Measurements from ENCODE around the gene THOC5.

THOC5 gene

DNA sequence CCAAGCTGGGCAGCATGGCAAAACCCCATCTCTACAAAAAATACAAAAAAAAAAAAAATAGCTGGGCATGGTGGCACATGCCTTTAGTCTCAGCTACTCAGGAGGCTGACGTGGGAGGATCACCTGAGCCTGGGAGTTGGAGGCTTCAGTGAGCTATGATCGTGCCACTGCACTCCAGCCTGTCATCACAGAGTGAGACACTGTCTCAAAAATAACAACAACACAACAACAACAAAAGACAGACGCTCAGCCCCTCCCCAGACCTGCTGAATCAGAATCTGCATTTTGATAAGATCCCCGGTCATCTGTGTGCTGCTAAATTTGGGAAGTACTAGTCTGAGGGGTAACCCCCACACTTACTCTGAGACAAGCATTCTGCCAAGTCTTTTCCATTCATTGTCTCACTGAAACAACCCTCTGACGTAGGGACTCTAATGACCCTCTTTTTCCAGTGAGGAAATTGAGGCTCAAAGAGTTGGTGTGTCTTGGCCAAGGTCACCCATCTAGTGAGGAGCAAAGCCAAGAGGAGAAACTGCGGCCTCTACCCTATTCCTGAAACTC, 66.1 kb downstream of the THOC5 start:
- no peak overlapping the region for H3K4me3 ChIP-seq (ENCODE audit: low read depth, low read length)
- in situ Hi-C loops (cut with HindIII; ENCODE audit: low sequenced_read_pairs) = no loop called here
- DNase-seq (ENCODE audit: low read depth, low spot score) = no peak
- TF ChIP-seq, protein P1, sequence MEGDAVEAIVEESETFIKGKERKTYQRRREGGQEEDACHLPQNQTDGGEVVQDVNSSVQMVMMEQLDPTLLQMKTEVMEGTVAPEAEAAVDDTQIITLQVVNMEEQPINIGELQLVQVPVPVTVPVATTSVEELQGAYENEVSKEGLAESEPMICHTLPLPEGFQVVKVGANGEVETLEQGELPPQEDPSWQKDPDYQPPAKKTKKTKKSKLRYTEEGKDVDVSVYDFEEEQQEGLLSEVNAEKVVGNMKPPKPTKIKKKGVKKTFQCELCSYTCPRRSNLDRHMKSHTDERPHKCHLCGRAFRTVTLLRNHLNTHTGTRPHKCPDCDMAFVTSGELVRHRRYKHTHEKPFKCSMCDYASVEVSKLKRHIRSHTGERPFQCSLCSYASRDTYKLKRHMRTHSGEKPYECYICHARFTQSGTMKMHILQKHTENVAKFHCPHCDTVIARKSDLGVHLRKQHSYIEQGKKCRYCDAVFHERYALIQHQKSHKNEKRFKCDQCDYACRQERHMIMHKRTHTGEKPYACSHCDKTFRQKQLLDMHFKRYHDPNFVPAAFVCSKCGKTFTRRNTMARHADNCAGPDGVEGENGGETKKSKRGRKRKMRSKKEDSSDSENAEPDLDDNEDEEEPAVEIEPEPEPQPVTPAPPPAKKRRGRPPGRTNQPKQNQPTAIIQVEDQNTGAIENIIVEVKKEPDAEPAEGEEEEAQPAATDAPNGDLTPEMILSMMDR (IDR thresholded peaks at IDR 0.05; ENCODE audit: low read depth, low read length) = no peak

DNA sequence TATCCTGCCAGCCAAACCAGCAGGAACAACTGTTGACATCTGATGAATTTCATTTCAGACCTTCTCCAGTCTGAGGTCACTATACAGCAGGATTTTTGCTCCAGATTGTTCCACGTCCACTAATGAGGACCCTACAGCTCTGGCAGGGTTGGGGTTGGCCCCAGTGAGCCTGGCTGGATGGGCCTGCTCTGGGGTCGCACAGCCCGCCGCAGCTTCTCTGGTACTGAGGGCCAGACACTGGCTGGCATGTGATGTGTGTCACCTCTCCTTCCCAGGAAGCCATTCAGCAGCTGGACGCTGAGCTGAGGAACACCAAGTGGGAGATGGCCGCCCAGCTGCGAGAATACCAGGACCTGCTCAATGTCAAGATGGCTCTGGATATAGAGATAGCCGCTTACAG, 68.1 kb downstream of the THOC5 start:
- in situ Hi-C loops (cut with HindIII; ENCODE audit: low sequenced_read_pairs) = no loop called here
- H3K4me3 ChIP-seq (ENCODE audit: low read depth, low read length) = no peak overlapping the region
- no peak for DNase-seq (ENCODE audit: low read depth, low spot score)
- TF ChIP-seq, protein P1 (IDR thresholded peaks at IDR 0.05; ENCODE audit: low read depth, low read length) = no peak

DNA sequence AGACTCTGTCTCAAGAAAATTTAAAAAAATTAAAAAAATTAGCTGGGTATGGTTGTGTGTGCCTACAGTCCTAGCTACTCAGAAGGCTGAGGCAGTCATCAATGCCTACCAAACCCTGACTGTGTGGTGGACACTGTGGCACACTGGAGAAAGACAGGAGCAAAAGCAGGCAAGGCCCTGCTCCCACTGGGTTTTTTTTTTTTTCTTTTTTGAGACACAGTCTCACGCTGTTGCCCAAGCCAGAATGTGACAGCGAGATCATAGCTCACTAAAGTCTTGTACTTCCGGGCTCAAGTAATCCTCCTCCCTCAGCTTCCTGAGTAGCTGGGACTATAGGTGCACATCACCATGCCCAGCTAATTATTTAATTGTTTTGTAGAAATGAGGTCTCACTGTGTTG, 68.9 kb downstream of the THOC5 start:
- TF ChIP-seq, protein P1 (IDR thresholded peaks at IDR 0.05; ENCODE audit: low read depth, low read length) = no peak
- in situ Hi-C loops (cut with HindIII; ENCODE audit: low sequenced_read_pairs) = no loop called here
- H3K4me3 ChIP-seq (ENCODE audit: low read depth, low read length) = no peak overlapping the region
- no peak for DNase-seq (ENCODE audit: low read depth, low spot score)

DNA sequence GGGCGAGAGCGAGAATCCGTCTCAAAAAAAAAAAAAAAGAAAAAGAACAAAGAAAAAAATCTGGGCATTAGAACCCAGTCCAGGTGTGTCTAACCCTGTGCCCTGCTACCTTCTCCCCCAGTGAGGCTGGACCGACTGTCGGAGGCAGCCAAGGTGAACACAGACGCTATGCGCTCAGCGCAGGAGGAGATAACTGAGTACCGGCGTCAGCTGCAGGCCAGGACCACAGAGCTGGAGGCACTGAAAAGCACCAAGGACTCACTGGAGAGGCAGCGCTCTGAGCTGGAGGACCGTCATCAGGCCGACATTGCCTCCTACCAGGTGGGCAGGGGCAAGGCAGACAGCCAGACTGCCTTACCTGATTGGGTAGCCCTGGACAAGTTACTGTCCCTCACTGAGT, 70.3 kb downstream of the THOC5 start:
- H3K4me3 ChIP-seq (ENCODE audit: low read depth, low read length) = no peak overlapping the region
- in situ Hi-C loops (cut with HindIII; ENCODE audit: low sequenced_read_pairs) = no loop called here
- DNase-seq (ENCODE audit: low read depth, low spot score) = no peak
- TF ChIP-seq, protein P1 (IDR thresholded peaks at IDR 0.05; ENCODE audit: low read depth, low read length) = no peak

DNA sequence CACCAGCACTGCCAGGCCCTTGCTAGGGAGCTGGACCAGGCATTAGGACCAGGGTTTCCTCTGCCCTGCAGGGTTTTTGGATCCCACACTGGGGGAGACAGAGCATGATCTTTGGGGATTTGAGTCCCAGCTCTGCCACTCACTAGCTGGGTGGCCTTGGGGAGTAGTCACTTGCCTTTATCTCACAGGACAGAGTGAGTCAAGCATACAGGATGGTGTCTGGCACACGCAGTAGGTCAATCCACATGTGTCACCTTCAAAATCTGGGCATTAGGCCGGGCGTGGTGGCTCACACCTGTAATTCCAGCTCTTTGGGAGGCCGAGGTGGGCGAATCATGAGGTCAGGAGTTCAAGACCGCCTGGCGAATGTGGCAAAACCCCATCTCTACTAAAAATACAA, 70.8 kb downstream of the THOC5 start:
- in situ Hi-C loops (cut with HindIII; ENCODE audit: low sequenced_read_pairs) = no loop called here
- TF ChIP-seq, protein P1 (IDR thresholded peaks at IDR 0.05; ENCODE audit: low read depth, low read length) = no peak
- no peak for DNase-seq (ENCODE audit: low read depth, low spot score)
- no peak overlapping the region for H3K4me3 ChIP-seq (ENCODE audit: low read depth, low read length)

DNA sequence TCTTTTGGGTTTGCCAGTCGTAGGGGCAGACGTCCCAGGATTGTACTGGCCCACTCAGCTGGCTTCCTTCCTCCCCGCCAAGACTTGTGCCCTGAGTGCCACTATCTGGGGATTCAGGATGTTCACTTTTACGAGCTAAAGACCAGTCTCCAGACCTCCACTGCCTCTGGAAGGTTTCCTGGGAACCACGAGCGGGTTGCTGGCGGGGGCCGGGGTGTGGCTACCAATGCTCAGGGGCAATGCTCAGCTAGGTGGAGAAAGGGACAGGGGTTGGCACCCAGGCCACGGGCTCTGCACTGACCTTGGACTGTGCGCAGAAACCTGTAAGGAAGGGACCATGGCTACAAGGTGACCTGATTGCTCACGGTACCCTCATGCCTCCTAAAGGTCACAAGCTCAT, 71.3 kb downstream of the THOC5 start:
- no peak for DNase-seq (ENCODE audit: low read depth, low spot score)
- no peak overlapping the region for H3K4me3 ChIP-seq (ENCODE audit: low read depth, low read length)
- in situ Hi-C loops (cut with HindIII; ENCODE audit: low sequenced_read_pairs) = no loop called here
- TF ChIP-seq, protein P1 (IDR thresholded peaks at IDR 0.05; ENCODE audit: low read depth, low read length) = no peak

Measured in astrocyte of the spinal cord (primary cell).